OCI-LY1 (cell line): ENCODE results near the gene CNN2.
A peak's percentile ranks its signal among the peaks of the same experiment; 100 is the strongest.

ENCODE experiments used
- H2AFZ ChIP-seq: fragments of 200-600 bp; sonication (generic), shearing (Covaris generic); 2 replicates; pipeline ENCODE4 v1.6.0; 2014; ENCODE audit warnings: antibody characterized with exemption, mild to moderate bottlenecking, low read length
- H3F3A ChIP-seq: fragments of 200-600 bp; sonication (generic), shearing (Covaris generic); 2 replicates; pipeline ENCODE4 v1.6.0; 2014; ENCODE audit warnings: mild to moderate bottlenecking, antibody characterized with exemption, low read length, moderate library complexity; ENCODE audit not compliant: insufficient read depth
- H3K27ac ChIP-seq: fragments of 200-600 bp; sonication (generic); 2 replicates; pipeline ENCODE4 v1.5.1; 2014; ENCODE audit warnings: low read length, mixed run types, mild to moderate bottlenecking, low read depth; ENCODE audit not compliant: poor library complexity, severe bottlenecking
- H3K27me3 ChIP-seq: fragments of 200-600 bp; sonication (generic); 2 replicates; pipeline ENCODE4 v1.6.0; 2014; ENCODE audit warnings: antibody characterized with exemption, mild to moderate bottlenecking, low read length, moderate library complexity; ENCODE audit not compliant: insufficient read depth
- H3K36me3 ChIP-seq: fragments of 200-600 bp; sonication (generic); 2 replicates; pipeline ENCODE4 v1.6.1; 2014; ENCODE audit warnings: mild to moderate bottlenecking, antibody characterized with exemption, low read length, moderate library complexity, mixed read lengths; ENCODE audit not compliant: insufficient read depth
- H3K4me1 ChIP-seq: fragments of 200-600 bp; sonication (generic); 2 replicates; pipeline ENCODE4 v1.5.1; 2014; ENCODE audit warnings: mild to moderate bottlenecking, low read length, moderate library complexity; ENCODE audit not compliant: insufficient read depth, severe bottlenecking
- H3K4me2 ChIP-seq: fragments of 200-600 bp; sonication (generic), shearing (Covaris generic); 2 replicates; pipeline ENCODE4 v1.6.1; 2014; ENCODE audit warnings: low read length
- H3K4me3 ChIP-seq: fragments of 200-600 bp; sonication (generic); 2 replicates; pipeline ENCODE4 v1.5.1; 2014; ENCODE audit warnings: low read length, low read depth, mild to moderate bottlenecking, mixed read lengths; ENCODE audit not compliant: poor library complexity, severe bottlenecking
- H3K79me2 ChIP-seq: fragments of 200-600 bp; shearing (Covaris generic); 2 replicates; pipeline ENCODE4 v1.6.1; 2016; ENCODE audit warnings: mixed run types, low read length, mixed read lengths; ENCODE audit not compliant: insufficient read depth
- H3K9ac ChIP-seq: fragments of 200-600 bp; sonication (generic), shearing (Covaris generic); 2 replicates; pipeline ENCODE4 v1.6.1; 2014; ENCODE audit warnings: mild to moderate bottlenecking, low read length, mixed read lengths
- H3K9me2 ChIP-seq: fragments of 200-600 bp; sonication (generic), shearing (Covaris generic); 2 replicates; pipeline ENCODE4 v1.6.1; 2014; ENCODE audit warnings: low read depth, mild to moderate bottlenecking, low read length, mixed read lengths
- H3K9me3 ChIP-seq: fragments of 200-600 bp; shearing (Covaris generic); 2 replicates; pipeline ENCODE4 v1.6.1; 2014; ENCODE audit warnings: low read length, mixed read lengths
- H4K20me1 ChIP-seq: fragments of 200-600 bp; sonication (generic), shearing (Covaris generic); 2 replicates; pipeline ENCODE4 v1.6.0; 2016; ENCODE audit warnings: mild to moderate bottlenecking, low read length; ENCODE audit not compliant: insufficient read depth
- EZH2 ChIP-seq: fragments of 200-600 bp; sonication (generic), shearing (Covaris generic); IDR thresholded peaks from 2 replicates; pipeline ENCODE4 v1.8.0; 2017; ENCODE audit warnings: borderline replicate concordance, mixed run types, mild to moderate bottlenecking, antibody characterized with exemption, low read length, moderate library complexity, mixed read lengths
- TF ChIP-seq, protein P1 (sequence below): fragments of 200-600 bp; sonication (generic), shearing (Covaris generic); IDR thresholded peaks from 2 replicates; pipeline ENCODE4 v1.5.1; 2017; ENCODE audit warnings: mild to moderate bottlenecking, antibody characterized with exemption, low read length, moderate library complexity, mixed read lengths

Gene CNN2

GRCh38 chr19:1067341-1067957 is 41.0 kb downstream of the CNN2 start:
- Histone ChIP-seq H3K79me2 (no peaks in the 10 kb centered on the region), H2AFZ (no peak overlapping the region), H3K4me1 (peaks cover 46% of the 10 kb centered on the region), H4K20me1 (no peaks in the 10 kb centered on the region), H3K27ac (peak overlapping the region; percentile 92), H3K9me3 (no peaks in the 10 kb centered on the region), H3K4me2 (peak overlapping the region; percentile 72), H3K9ac (peak overlapping the region; percentile 87), H3K4me3 (peak overlapping the region; percentile 86), H3K36me3 (peaks cover 8% of the 10 kb centered on the region), H3F3A (no peaks in the 10 kb centered on the region), H3K27me3 (no peaks in the 10 kb centered on the region), H3K9me2 (no peaks in the 10 kb centered on the region)
- TF ChIP-seq, protein P1, sequence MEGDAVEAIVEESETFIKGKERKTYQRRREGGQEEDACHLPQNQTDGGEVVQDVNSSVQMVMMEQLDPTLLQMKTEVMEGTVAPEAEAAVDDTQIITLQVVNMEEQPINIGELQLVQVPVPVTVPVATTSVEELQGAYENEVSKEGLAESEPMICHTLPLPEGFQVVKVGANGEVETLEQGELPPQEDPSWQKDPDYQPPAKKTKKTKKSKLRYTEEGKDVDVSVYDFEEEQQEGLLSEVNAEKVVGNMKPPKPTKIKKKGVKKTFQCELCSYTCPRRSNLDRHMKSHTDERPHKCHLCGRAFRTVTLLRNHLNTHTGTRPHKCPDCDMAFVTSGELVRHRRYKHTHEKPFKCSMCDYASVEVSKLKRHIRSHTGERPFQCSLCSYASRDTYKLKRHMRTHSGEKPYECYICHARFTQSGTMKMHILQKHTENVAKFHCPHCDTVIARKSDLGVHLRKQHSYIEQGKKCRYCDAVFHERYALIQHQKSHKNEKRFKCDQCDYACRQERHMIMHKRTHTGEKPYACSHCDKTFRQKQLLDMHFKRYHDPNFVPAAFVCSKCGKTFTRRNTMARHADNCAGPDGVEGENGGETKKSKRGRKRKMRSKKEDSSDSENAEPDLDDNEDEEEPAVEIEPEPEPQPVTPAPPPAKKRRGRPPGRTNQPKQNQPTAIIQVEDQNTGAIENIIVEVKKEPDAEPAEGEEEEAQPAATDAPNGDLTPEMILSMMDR, result no peak
- TF ChIP-seq EZH2, result no peak

DNA sequence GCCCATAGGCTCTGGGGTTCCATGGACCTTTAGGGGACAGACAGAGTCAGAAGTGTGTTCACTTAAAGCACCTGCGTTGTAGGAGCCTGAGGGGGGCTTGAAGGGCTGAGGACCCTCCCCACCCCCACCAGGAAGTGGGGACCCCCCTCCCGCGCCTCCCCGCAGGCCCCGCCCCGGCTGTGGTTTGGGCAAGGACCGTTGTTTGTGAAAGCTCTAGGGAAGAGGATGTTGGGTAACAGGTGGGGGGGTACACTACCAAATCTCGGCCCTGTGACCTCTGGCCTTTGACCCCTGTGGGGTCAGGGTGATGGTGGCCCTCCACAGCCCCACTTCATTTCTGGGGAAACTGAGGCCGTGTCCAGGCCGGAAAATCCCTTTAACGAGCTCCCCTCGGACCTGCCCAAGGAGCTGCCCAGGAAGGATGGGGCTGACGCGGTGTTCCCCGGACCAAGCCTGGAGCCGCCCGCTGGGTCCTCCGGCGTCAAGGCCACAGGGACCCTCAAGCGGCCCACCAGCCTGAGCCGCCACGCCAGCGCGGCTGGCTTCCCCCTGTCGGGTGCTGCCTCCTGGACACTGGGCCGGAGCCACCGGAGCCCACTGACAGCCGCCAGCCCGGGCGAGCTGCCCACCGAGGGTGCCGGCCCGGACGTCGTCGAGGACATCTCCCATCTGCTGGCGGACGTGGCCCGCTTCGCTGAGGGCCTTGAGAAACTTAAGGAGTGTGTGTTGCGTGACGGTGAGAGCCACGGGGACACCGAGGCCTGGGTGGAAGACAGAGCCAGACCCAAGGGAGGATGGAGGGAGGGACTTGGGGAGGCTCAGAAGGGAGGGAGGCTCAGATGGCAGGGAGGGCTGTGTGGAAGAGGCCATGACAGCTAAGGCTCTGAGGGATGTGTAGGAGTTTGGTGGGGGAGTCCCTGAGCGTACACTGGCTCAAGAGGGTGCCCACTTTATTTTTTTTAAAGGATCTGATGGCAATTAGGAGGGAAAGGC is 41.9 kb downstream of the CNN2 start:
- peak overlapping the region; percentile 72 for H3K4me2 ChIP-seq
- TF ChIP-seq EZH2, result no peak
- TF ChIP-seq, protein P1, result no peak
- H3F3A ChIP-seq, result no peaks in the 10 kb centered on the region
- H3K4me3 ChIP-seq, result peak overlapping the region; percentile 86
- H3K9me3 ChIP-seq, result no peaks in the 10 kb centered on the region
- no peaks in the 10 kb centered on the region for H3K9me2 ChIP-seq
- H3K79me2 ChIP-seq, result no peaks in the 10 kb centered on the region
- H3K9ac ChIP-seq, result peak overlapping the region; percentile 87
- H3K36me3 ChIP-seq, result peaks cover 15% of the 10 kb centered on the region
- no peaks in the 10 kb centered on the region for H3K27me3 ChIP-seq
- no peak overlapping the region for H2AFZ ChIP-seq
- no peaks in the 10 kb centered on the region for H4K20me1 ChIP-seq
- H3K4me1 ChIP-seq, result peaks cover 46% of the 10 kb centered on the region
- H3K27ac ChIP-seq, result peak overlapping the region; percentile 92

DNA sequence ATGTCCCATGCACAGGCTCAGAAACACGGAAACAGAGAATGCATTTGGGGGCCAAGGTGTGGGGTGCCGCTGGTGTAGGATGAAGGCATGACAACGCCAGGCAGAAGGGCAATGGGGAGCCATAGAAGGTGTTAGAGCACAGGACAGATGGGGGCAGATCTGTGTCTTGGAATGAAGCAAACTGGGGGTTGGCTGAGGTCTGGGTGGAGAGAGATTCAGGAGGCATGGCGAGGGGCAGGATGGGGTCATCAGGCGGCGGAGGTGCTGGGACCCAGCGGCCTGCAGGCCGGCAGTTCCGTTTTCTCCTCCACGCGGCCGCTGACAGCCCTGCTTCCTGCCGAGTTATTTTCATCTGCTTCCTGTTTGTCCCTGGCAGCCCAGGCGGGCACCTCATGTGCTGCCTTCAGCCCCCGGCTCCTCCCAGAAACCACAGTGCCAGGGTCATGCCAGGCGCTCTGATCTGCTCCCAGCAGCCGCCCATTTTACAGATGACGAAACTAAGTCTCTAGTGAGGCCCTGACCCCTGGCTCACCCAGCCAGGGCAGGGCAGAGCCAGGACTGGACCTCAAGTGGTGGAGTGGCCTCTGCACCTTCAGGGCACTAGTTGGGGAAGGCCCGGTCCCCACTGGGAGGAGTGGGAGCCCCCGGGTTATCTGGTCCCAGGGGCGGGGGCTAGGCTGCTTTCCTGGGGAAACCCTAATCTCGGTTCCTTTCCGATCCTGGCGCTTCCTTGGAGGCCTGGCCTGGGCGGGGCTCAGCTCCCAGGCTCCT is 42.8 kb downstream of the CNN2 start:
- TF ChIP-seq, protein P1, result no peak
- no peak for TF ChIP-seq EZH2
- Histone ChIP-seq H3K9me3 (no peaks in the 10 kb centered on the region), H3K9me2 (no peaks in the 10 kb centered on the region), H4K20me1 (no peaks in the 10 kb centered on the region), H3K4me2 (peak overlapping the region; percentile 72), H2AFZ (no peak overlapping the region), H3K27ac (peak overlapping the region; percentile 92), H3K36me3 (peaks cover 24% of the 10 kb centered on the region), H3K4me1 (peaks cover 47% of the 10 kb centered on the region), H3F3A (no peaks in the 10 kb centered on the region), H3K9ac (peak overlapping the region; percentile 87), H3K4me3 (peak overlapping the region; percentile 86), H3K79me2 (no peaks in the 10 kb centered on the region), H3K27me3 (no peaks in the 10 kb centered on the region)
